Non-pigmented ciliary epithelial cell (primary cell): ENCODE measurements around the gene CYSRT1.

ENCODE experiments used
- DNase-seq: peaks from one replicate; pipeline ENCODE4 v3.0.0-alpha.2; 2010; ENCODE audit warnings: low read depth

Gene CYSRT1

GRCh38 chr9:137212520-137212919 is 12.5 kb upstream of the CYSRT1 start:
- DNase-seq = no peak

DNA sequence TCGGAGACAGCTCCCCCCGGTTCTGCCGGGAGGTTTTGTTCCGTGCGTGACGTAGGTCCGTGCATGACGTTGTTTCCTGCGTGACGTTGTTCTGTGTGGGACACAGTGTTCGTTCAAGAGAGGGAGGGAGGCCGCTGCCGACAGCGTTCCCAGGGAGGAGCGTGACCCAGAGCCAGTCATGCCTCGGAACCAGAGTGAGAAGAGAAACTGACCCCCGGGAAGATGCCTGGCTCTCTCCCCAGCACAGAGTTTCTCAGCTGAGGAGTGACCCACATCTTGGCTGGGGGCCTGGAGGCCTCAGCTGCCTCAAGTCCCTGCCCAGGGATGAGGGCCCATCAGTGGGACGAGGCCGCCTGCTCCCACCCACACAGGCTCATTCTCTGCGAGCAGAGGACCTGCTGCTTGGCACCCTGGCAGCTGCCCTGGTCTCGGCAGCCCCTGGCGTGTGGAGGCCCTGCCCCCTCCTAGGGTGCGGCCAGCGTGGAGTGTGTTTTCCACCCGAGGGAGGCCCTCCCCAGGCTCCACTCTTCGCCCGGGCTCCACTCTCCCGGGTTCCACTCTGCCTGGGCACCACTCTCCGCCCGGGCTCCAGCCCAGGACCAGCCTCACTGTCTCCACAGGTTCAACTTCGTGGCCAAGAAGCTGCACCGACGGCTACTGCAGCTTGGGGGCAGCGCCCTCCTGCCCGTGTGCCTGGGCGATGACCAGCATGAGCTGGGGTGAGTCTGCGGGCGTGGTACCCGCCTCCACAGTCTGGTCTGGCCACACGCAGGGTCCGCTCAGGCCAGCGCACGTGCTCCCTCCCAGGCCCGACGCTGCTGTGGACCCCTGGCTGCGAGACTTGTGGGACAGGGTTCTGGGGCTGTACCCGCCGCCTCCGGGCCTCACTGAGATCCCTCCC is 11.6 kb upstream of the CYSRT1 start:
- DNase-seq = no peak

DNA sequence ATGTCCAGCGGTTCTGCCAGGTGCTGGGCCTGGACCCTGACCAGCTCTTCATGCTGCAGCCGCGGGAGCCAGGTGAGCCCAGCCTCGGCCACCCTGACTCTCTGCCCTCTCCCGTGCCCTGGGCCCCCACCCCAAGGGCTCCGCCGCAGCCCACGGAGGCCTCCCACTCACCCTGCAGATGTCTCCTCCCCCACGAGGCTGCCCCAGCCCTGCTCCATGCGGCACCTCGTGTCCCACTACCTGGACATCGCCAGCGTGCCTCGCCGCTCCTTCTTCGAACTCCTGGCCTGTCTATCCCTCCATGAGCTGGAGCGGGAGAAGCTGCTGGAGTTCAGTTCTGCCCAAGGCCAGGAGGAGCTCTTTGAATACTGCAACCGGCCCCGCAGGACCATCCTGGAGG is 10.4 kb upstream of the CYSRT1 start:
- no peak for DNase-seq

DNA sequence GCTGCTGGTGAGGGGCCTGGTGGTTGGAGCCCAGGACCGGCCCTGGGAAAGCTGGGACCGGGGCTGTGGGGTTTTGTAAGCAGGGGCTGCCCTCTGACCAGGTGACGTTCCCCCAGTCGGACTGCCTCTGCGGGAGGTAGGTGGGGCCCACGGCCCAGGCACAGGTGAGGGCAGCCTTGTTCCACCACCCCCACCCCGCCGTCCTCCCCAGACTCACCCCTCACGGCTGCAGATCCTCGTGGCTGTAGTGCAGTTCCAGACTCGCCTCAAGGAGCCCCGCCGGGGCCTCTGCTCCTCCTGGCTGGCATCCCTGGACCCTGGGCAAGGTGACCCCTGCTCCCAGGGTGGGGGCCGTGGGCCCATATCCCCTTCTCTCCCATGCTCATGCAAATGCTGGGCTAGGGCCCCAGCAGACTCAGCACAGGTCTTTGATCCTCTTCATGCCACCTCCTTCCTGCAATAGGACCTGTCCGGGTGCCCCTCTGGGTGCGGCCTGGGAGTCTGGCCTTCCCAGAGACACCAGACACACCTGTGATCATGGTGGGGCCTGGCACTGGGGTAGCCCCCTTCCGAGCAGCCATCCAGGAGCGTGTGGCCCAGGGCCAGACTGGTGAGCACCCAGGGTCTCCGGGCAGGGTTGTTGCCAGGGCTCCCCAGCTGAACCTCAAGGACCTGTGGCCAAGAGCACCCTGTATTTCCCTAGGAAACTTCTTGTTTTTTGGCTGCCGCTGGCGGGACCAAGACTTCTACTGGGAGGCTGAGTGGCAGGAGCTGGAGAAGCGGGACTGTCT is 9.6 kb upstream of the CYSRT1 start:
- no peak for DNase-seq

GRCh38 chr9:137216188-137216965 is 8.6 kb upstream of the CYSRT1 start:
- no peak for DNase-seq

DNA sequence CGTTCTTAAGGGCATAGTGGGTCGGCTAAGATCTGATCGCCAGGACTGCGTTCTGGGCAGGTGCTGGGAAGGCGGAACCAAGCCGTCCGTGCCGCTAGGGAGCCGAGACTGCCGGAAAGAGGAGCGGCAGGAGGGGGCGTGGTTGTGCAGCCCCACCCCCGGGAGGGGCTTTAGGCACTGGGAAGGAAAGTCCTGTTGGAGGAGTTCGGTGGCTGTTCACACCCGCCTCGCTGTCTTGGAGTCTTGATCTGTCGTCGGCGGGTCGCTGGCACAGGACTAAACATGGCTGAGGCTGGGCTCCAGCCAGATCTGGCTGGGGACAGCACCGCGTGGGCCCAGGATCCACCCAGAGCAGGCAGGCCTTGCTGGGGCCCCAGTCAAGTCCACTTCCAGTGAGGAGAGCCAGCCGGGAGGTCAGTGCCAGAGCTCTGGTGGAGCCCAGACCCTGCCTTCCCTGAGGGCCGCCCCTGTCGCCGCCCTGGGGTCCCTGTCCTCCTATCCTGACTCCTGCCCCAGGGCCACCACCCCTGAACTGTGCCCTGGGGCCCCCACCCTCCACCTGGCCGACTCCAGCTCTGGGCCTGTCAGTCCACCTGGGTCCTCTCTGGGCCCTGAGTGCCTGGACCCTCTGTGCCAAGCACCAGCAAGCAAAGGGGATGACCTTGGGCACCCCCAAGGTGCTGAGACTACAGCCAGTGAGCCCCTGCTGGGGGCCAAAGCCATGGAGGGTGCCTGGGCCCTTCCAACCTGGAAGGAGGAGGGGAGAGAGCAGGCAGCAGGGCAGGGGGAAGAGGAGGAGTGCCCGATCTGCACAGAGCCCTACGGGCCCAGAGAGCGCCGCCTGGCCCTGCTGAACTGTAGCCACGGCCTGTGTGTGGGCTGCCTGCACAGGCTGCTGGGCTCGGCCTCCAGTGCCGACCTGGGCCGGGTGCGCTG is 7.4 kb upstream of the CYSRT1 start:
- DNase-seq = no peak

DNA sequence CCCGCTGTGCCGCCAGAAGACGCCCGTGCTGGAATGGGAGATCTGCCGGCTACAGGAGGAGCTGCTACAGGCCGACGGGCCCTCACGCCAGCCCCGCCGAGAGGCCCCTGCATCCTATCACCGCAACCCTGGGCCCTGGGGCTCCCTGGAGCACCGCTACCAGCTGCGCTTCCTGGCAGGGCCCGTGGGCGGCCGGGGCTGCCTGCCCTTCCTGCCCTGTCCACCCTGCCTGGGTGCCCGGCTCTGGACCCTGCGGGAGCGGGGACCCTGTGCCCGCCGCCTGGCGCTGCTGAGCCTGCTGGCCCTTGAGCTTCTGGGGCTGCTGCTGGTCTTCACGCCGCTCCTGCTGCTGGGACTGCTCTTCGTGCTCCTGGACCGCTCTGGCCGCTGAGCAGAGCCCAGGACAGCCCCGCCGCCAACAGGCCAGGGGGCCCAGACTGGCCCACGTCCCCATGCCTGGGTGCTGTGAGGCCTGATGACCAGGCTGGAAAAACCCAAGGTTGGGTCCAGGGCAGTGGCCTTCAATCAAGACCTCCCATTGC is 6.7 kb upstream of the CYSRT1 start:
- DNase-seq = no peak

- no peak for DNase-seq
Measured at GRCh38 chr9:137218754-137219271, 6.2 kb upstream of the CYSRT1 start.

- DNase-seq = no peak
Measured at GRCh38 chr9:137219757-137220316, 5.1 kb upstream of the CYSRT1 start.

- no peak for DNase-seq
Measured at GRCh38 chr9:137220317-137221094, 4.5 kb upstream of the CYSRT1 start.

DNA sequence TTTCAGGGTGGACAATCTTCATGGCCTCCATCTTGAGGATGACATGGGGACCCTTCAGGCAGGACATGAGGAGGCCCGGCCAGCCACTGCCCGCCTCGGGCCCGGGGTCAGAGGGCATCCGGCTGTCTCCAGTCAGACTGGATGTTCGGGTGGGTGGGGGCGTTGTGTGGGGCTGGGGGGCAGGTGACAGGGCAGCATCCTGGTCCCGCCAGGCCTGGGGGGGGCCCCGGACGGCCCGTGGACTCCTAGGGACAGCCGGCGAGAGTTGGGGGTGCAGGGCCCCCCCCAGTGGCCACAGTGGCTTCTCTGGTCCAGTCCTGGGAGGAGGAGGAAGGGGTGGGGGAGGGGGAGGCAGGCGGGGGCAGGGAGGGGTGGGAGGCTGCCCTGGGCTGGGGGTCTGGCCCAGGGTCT is 3.9 kb upstream of the CYSRT1 start:
- no peak for DNase-seq

DNA sequence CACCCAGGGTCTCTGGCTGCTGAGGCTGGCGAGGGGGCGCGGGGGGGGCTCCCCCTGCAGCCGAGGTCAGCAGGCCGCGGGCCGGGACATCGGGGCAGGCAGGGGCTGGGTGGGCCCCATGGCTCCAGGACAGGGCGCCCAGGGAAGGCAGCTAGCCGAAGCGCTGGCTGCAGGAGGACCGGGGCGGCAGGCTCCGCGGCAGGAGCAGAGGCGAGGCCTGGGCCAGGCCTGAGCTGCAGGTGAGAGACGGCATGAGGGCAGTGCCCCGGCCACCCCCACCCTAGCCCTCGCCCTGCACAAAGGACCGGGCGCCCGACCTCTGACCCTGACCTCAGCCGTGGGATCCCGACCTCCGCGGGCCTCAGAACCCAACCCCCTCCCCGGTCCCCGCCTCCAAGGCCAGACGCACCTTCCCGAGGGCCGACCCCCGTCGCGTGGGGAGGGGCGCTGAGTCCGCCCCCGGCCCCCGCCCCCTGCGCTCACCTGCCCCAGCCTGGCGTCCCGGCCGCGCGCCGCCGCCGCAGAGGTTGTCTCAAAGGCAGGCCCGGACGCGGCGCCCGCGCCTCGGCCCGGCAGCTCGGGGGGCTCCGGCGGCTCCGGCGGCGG is 3.4 kb upstream of the CYSRT1 start:
- DNase-seq = no peak

- no peak for DNase-seq
Measured at GRCh38 chr9:137222190-137223077, 2.5 kb upstream of the CYSRT1 start, which contains the start of gene RNF208. Gene RNF208 (minus strand): TSS chr9:137222240. CDS start chr9:137221212, 1,028 bp downstream.

GRCh38 chr9:137223078-137223970 is 1.6 kb upstream of the CYSRT1 start:
- peak; percentile 88 for DNase-seq

GRCh38 chr9:137225699-137226331 is 841 bp downstream of the CYSRT1 start:
- no peak for DNase-seq

DNA sequence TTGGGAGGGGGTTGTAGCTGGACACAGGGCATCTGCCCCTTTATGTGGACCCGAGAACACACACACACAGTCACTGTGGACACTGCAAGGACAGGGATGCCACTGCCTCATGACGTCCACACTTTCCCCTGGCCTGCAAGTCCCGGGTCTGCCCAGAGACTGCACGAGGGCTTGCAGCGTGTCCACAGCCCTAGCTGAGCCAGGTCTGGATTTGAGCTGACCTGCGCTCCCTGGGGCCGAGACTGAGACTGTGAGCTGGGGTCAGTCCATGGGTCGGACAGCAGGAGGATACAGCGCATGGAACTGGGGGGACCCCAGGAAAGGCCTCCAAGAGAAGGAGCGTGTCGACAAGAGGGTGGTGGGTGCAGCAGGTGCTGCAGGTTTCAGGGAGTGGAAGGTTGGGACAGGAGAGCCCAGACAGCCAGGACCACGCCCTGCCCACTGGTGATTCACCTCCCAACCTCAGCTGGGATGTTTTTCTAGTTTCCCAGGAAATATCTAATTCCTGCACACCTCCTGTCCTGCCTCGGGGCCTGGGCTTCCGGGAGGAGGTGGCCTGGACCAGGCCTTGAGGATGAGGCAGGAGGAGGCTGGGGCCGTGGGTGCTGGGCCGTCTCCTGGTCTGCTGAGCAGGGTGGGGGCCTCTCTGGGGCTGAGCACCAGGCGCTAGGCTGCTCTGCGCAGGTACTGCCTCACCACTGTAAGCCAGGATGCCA is 1.5 kb downstream of the CYSRT1 start:
- DNase-seq = no peak
